SK-N-SH (cell line): Measurements from ENCODE around the gene AP5B1. TPM values are rescaled to one million over a fixed set of nuclear protein-coding genes. Genes with fewer than 3 reads are reported as not detected.

Source experiments
- CTCF ChIA-PET: fragments of 300-600, 350-600 bp; formaldehyde crosslinking; extraction: SDS; loops from one replicate; lab custom pipeline; 2021; lab: Yijun Ruan, JAX
- POLR2A ChIA-PET: fragments of 350-600 bp; sonication (Branson Sonifier 250); formaldehyde crosslinking; extraction: SDS; loops from one replicate; lab custom pipeline; 2020; ENCODE audit warnings: antibody characterized with exemption, inconsistent platforms; lab: Yijun Ruan, JAX
- DNase-seq: peaks from one replicate; pipeline ENCODE4 v3.0.0; 2012
- H2AFZ ChIP-seq: fragments of 200-600 bp; sonication (generic); 2 replicates; pipeline ENCODE4 v1.8.1; 2016; ENCODE audit warnings: antibody characterized with exemption, mild to moderate bottlenecking, low read depth
- H3F3A ChIP-seq: fragments of 200-600 bp; sonication (generic); replicated peaks from 2 replicates; pipeline ENCODE3; 2016; ENCODE audit warnings: antibody characterized with exemption, mild to moderate bottlenecking; ENCODE audit not compliant: insufficient read depth
- H3K27ac ChIP-seq, 2 experiments: fragments of 200-500 bp in 1 of 2; fragments of 200-600 bp in 1 of 2; sonication (Bioruptor generic) in 1 of 2; sonication (generic), shearing (Covaris generic) in 1 of 2; 2 replicates each; pipeline versions ENCODE4 v1.5.1 to v1.6.1; 2014 to 2016; ENCODE audit warnings: low read depth in 2 of 2, inconsistent platforms in 1 of 2, low read length in 1 of 2, mild to moderate bottlenecking in 1 of 2, mixed read lengths in 1 of 2
- H3K27me3 ChIP-seq: fragments of 200-600 bp; sonication (generic), shearing (Covaris generic); 2 replicates; pipeline ENCODE4 v1.6.1; 2016; ENCODE audit warnings: mixed run types; ENCODE audit not compliant: insufficient read depth
- H3K36me3 ChIP-seq, 2 experiments: fragments of 200-500 bp in 1 of 2; fragments of 200-600 bp in 1 of 2; sonication (Bioruptor generic) in 1 of 2; sonication (generic) in 1 of 2; replicated peaks in 1 of 2; 2 replicates each; pipeline versions ENCODE3 to v1.5.1; 2014 to 2016; ENCODE audit warnings: low read length in 1 of 2, mild to moderate bottlenecking in 1 of 2; ENCODE audit not compliant: insufficient read depth in 2 of 2, control insufficient read depth in 1 of 2
- H3K4me1 ChIP-seq, 2 experiments: fragments of 200-500 bp in 1 of 2; fragments of 200-600 bp in 1 of 2; sonication (Bioruptor generic) in 1 of 2; sonication (generic), shearing (Covaris generic) in 1 of 2; 2 replicates each; pipeline versions ENCODE4 v1.5.1 to v1.6.1; 2014 to 2016; ENCODE audit warnings: low read depth in 1 of 2, low read length in 1 of 2, mixed run types in 1 of 2; ENCODE audit not compliant: insufficient read depth in 2 of 2, control insufficient read depth in 1 of 2
- H3K4me2 ChIP-seq: fragments of 200-600 bp; sonication (generic), shearing (Covaris generic); 2 replicates; pipeline ENCODE4 v1.6.1; 2017; ENCODE audit warnings: mixed run types
- H3K4me3 ChIP-seq, 2 experiments: fragments of 200-500 bp in 1 of 2; fragments of 200-600 bp in 1 of 2; sonication (Bioruptor generic) in 1 of 2; sonication (generic), shearing (Covaris generic) in 1 of 2; 2 replicates each; pipeline versions ENCODE4 v1.5.1 to v1.8.1; 2014 to 2016; ENCODE audit warnings: low read depth in 2 of 2, inconsistent platforms in 1 of 2, low read length in 1 of 2, mild to moderate bottlenecking in 1 of 2, mixed read lengths in 1 of 2, moderate library complexity in 1 of 2
- H3K79me2 ChIP-seq: fragments of 200-600 bp; sonication (generic); 2 replicates; pipeline ENCODE4 v1.8.1; 2017; ENCODE audit warnings: mild to moderate bottlenecking; ENCODE audit not compliant: insufficient read depth
- H3K9ac ChIP-seq: fragments of 200-600 bp; sonication (generic); 2 replicates; pipeline ENCODE4 v1.6.1; 2017; ENCODE audit warnings: mixed run types
- H3K9me2 ChIP-seq: fragments of 200-600 bp; sonication (generic); 2 replicates; pipeline ENCODE4 v1.6.1; 2017; ENCODE audit warnings: mixed run types
- H3K9me3 ChIP-seq: fragments of 200-600 bp; sonication (generic); 2 replicates; pipeline ENCODE4 v1.6.1; 2017; ENCODE audit warnings: mixed run types, mild to moderate bottlenecking, moderate library complexity
- H4K20me1 ChIP-seq: fragments of 200-600 bp; sonication (generic); 2 replicates; pipeline ENCODE4 v1.6.1; 2017; ENCODE audit warnings: mild to moderate bottlenecking, mixed run types; ENCODE audit not compliant: insufficient read depth
- CHD2 ChIP-seq: fragments of 150-350 bp; IDR thresholded peaks from 2 replicates; pipeline ENCODE4 v1.6.1; 2018; ENCODE audit warnings: low read length; ENCODE audit not compliant: partially characterized antibody
- ELF1 ChIP-seq: IDR thresholded peaks from 2 replicates; pipeline ENCODE4 v1.4.0; 2012
- EZH2phosphoT487 ChIP-seq: fragments of 200-600 bp; sonication (generic); IDR thresholded peaks from 2 replicates; pipeline ENCODE4 v1.6.1; 2017; ENCODE audit warnings: low read depth, mixed run types, mild to moderate bottlenecking, antibody characterized with exemption, moderate library complexity, borderline replicate concordance
- MEF2A ChIP-seq: IDR thresholded peaks from 2 replicates; pipeline ENCODE4 v1.4.0; 2012; ENCODE audit warnings: low read depth, borderline replicate concordance
- NFIC ChIP-seq: IDR thresholded peaks from 2 replicates; pipeline ENCODE4 v1.4.0; 2012; ENCODE audit warnings: borderline replicate concordance
- POLR2AphosphoS5 ChIP-seq: IDR thresholded peaks from 2 replicates; pipeline ENCODE4 v1.6.1; 2012; ENCODE audit warnings: low read depth, low read length
- RCOR1 ChIP-seq: fragments of 150-350 bp; IDR thresholded peaks from 2 replicates; pipeline ENCODE4 v1.6.1; 2017; ENCODE audit warnings: antibody characterized with exemption, low read length
- RXRA ChIP-seq: IDR thresholded peaks from 2 replicates; pipeline ENCODE4 v1.4.0; 2012; ENCODE audit warnings: low read depth, mild to moderate bottlenecking, borderline replicate concordance
- SIN3A ChIP-seq: IDR thresholded peaks from 2 replicates; pipeline ENCODE4 v1.6.1; 2012; ENCODE audit warnings: low read depth, mild to moderate bottlenecking, low read length, moderate library complexity, borderline replicate concordance
- TEAD4 ChIP-seq: IDR thresholded peaks from 2 replicates; pipeline ENCODE4 v1.4.0; 2012; ENCODE audit warnings: mild to moderate bottlenecking, borderline replicate concordance; ENCODE audit not compliant: insufficient read depth
- YY1 ChIP-seq: IDR thresholded peaks from 2 replicates; pipeline ENCODE4 v1.4.0; 2012; ENCODE audit warnings: low read depth, mild to moderate bottlenecking
- WGBS: methylation state at CpG from one replicate; pipeline ENCODE4 v1.1.6; 2017; ENCODE audit warnings: low lambda C conversion rate; 5-methylcytosine and 5-hydroxymethylcytosine counted together
- polyA plus RNA-seq, 3 experiments: library from polyadenylated mRNA; depleted of rRNA; stranded (reverse); fragments of >200 nt; gene quantifications; 2 replicates each; pipeline ENCODE4 v1.2.3, GENCODE V29; 2012
- TF ChIP-seq, protein P1 (sequence below): IDR thresholded peaks from 2 replicates; pipeline ENCODE4 v1.4.0; 2012; ENCODE audit warnings: low read depth, borderline replicate concordance
- TF ChIP-seq, protein P2 (sequence below): IDR thresholded peaks from 2 replicates; pipeline ENCODE4 v1.6.1; 2012; ENCODE audit warnings: mild to moderate bottlenecking, low read depth, low read length, moderate library complexity
- TF ChIP-seq, protein P3 (sequence below): fragments of 150-350 bp; IDR thresholded peaks from 2 replicates; pipeline ENCODE4 v1.6.1; 2017; ENCODE audit warnings: antibody characterized with exemption, low read length, low read depth, borderline replicate concordance
- TF ChIP-seq, protein P4 (sequence below): IDR thresholded peaks from 2 replicates; pipeline ENCODE4 v1.4.0; 2012; ENCODE audit warnings: low read depth

Gene AP5B1
- polyA plus RNA-seq, 1 of the 3 experiments (the other 2 are of a cell fraction), result 3.8 TPM

DNA sequence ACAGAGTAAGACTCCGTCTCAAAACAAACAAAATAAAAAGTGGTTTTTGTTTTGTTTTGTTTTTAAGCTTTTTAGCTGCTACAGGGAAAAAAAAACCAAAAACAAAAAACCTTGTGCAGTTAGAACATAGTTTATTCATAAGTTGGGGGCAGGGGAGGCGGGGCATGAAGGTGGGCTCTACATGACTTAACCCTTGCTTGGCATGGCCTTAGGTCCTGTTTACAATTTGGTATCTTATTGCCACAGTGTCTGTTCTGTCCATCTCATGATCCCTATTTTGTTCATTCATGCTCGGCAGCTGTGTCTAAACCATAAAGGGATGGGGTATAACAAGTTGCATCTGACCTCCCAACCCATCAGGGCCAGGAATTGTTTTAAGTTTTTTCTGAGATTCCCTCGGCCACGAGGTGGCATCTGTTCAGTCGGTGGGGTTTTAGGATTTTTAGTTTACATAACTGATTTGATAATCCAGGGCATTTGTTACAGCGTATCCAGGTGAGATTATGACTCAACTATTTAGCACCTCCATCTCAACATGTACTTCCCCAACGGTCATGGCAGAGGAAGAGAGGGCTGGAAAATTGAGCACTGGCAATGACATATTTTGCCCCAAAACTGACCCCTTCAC, 6.9 kb downstream of the AP5B1 start:
- Histone ChIP-seq H3K27me3 (no peaks in the 10 kb centered on the region), H3K4me2 (no peak overlapping the region), H3K27ac (no peak overlapping the region), H3K79me2 (peaks cover 5% of the 10 kb centered on the region; the same call in 1 of the 2 replicates), H3K4me1 (no peaks in the 10 kb centered on the region), H2AFZ (no peak overlapping the region), H4K20me1 (no peaks in the 10 kb centered on the region), H3K9me3 (no peaks in the 10 kb centered on the region), H3F3A (peaks cover 5% of the 10 kb centered on the region)
- CTCF ChIA-PET, result interaction anchor here (2.2 to 4.5 kb wide), 5 partner anchors 10 to 62 kb away, joined by 7 to 20 read pairs (median 13); partner anchors contain the start of gene KAT5
- DNase-seq, result no peak
- WGBS, result 91% methylated on average over 8 of the region's 8 CpGs
- POLR2A ChIA-PET, result no interaction called here
- no peak for TF ChIP-seq SIN3A
- TF ChIP-seq, protein P1, sequence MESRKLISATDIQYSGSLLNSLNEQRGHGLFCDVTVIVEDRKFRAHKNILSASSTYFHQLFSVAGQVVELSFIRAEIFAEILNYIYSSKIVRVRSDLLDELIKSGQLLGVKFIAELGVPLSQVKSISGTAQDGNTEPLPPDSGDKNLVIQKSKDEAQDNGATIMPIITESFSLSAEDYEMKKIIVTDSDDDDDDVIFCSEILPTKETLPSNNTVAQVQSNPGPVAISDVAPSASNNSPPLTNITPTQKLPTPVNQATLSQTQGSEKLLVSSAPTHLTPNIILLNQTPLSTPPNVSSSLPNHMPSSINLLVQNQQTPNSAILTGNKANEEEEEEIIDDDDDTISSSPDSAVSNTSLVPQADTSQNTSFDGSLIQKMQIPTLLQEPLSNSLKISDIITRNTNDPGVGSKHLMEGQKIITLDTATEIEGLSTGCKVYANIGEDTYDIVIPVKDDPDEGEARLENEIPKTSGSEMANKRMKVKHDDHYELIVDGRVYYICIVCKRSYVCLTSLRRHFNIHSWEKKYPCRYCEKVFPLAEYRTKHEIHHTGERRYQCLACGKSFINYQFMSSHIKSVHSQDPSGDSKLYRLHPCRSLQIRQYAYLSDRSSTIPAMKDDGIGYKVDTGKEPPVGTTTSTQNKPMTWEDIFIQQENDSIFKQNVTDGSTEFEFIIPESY, result no peak
- no peak for TF ChIP-seq MEF2A
- TF ChIP-seq, protein P2, sequence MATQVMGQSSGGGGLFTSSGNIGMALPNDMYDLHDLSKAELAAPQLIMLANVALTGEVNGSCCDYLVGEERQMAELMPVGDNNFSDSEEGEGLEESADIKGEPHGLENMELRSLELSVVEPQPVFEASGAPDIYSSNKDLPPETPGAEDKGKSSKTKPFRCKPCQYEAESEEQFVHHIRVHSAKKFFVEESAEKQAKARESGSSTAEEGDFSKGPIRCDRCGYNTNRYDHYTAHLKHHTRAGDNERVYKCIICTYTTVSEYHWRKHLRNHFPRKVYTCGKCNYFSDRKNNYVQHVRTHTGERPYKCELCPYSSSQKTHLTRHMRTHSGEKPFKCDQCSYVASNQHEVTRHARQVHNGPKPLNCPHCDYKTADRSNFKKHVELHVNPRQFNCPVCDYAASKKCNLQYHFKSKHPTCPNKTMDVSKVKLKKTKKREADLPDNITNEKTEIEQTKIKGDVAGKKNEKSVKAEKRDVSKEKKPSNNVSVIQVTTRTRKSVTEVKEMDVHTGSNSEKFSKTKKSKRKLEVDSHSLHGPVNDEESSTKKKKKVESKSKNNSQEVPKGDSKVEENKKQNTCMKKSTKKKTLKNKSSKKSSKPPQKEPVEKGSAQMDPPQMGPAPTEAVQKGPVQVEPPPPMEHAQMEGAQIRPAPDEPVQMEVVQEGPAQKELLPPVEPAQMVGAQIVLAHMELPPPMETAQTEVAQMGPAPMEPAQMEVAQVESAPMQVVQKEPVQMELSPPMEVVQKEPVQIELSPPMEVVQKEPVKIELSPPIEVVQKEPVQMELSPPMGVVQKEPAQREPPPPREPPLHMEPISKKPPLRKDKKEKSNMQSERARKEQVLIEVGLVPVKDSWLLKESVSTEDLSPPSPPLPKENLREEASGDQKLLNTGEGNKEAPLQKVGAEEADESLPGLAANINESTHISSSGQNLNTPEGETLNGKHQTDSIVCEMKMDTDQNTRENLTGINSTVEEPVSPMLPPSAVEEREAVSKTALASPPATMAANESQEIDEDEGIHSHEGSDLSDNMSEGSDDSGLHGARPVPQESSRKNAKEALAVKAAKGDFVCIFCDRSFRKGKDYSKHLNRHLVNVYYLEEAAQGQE, result no peak
- TF ChIP-seq TEAD4, result no peak
- TF ChIP-seq YY1, result no peak
- TF ChIP-seq, all 33 proteins: peak for 0
- Histone ChIP-seq H3K9ac (no peak overlapping the region), H3K36me3 (peaks cover 0 to 9% of the 10 kb centered on the region in 2 experiments), H3K9me2 (no peaks in the 10 kb centered on the region), H3K4me3 (no peak overlapping the region)

DNA sequence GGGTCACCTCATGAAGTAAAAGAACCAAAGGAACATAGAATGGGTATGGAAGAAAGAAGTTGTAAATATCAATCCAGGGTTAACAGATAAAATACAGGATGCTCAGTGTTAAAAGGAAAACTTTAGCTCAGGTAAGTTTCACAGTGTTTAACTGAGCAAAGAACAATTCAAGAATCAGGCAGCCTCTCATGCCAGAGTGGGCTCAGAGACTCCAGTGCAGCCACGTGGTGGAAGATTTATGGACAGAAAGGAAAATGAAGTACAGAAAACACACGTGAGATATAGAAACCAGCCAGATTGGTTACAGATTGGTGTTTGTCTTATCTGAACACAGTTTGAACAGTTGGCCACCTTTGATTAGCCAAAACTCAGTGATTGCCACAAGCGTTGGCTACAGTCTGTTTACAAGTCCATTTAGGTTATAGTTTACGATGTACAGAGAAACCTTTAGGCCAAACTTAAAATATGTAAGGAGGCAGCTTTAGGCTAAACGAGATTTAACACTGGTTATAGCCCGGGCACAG, 9.1 kb downstream of the AP5B1 start:
- Histone ChIP-seq H3F3A (peaks cover 7% of the 10 kb centered on the region), H3K9ac (no peak overlapping the region), H3K79me2 (no peaks in the 10 kb centered on the region), H3K9me2 (no peaks in the 10 kb centered on the region), H3K4me3 (no peak overlapping the region), H4K20me1 (no peaks in the 10 kb centered on the region), H3K4me2 (no peak overlapping the region), H3K9me3 (no peaks in the 10 kb centered on the region), H3K36me3 (no peaks in the 10 kb centered on the region), H3K27ac (no peak overlapping the region), H3K27me3 (no peaks in the 10 kb centered on the region), H3K4me1 (no peaks in the 10 kb centered on the region), H2AFZ (no peak overlapping the region)
- ChIA-PET CTCF (interaction anchor here (0.8 to 3.6 kb wide), 6 partner anchors 8 to 70 kb away, joined by 3 to 50 read pairs (median 9); partner anchors contain the start of genes AP5B1 and KAT5), POLR2A (no interaction called here)
- 58% methylated on average over 6 of the region's 6 CpGs for WGBS
- no peak for DNase-seq
- TF ChIP-seq RXRA (no peak), NFIC (no peak), POLR2AphosphoS5 (no peak), EZH2phosphoT487 (no peak), CHD2 (no peak), ELF1 (no peak), RCOR1 (no peak), SIN3A (no peak)
- TF ChIP-seq, protein P3, sequence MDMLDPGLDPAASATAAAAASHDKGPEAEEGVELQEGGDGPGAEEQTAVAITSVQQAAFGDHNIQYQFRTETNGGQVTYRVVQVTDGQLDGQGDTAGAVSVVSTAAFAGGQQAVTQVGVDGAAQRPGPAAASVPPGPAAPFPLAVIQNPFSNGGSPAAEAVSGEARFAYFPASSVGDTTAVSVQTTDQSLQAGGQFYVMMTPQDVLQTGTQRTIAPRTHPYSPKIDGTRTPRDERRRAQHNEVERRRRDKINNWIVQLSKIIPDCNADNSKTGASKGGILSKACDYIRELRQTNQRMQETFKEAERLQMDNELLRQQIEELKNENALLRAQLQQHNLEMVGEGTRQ, result no peak
- TF ChIP-seq, protein P4, sequence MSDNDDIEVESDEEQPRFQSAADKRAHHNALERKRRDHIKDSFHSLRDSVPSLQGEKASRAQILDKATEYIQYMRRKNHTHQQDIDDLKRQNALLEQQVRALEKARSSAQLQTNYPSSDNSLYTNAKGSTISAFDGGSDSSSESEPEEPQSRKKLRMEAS, result no peak
- TF ChIP-seq, protein P2, result no peak
